NT2/D1 (cell line): ENCODE results near the gene PLEKHD1.

Source experiments
- SUZ12 ChIP-seq: IDR thresholded peaks from 2 replicates; pipeline ENCODE4 v1.6.1; 2011; ENCODE audit not compliant: insufficient read length, insufficient read depth; ENCODE audit errors: extremely low read depth
- ZNF274 ChIP-seq: IDR thresholded peaks from 2 replicates; pipeline ENCODE4 v1.6.1; 2011; ENCODE audit warnings: mild to moderate bottlenecking, low read depth, low read length

DNA sequence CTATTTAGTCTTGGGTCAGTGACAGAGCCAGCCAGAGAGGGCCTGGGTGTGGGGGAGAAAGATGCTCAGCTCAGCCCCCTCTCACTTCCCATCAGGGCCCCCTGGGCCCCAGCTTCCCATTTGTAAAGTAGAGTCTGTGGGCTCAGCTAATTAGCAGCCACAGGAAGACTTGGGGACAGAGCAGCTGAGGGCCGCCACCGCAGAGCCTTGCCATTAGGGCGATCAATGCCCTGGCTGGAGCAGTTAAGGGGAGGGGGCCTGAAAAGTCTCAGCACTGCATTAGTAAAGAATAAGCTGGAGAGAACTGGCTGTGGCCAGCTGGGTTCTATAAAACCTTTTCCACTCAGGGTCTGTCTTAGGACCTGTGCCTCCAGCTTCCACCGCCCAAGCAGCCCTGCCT lies 2.7 kb downstream of the PLEKHD1 start:
- no peak for TF ChIP-seq SUZ12
- TF ChIP-seq ZNF274, result no peak
